GM21825 (cell line): Measurements from ENCODE around the gene MYOZ2.
"Not testable (repeated sequence)": the region's sequence is repeated elsewhere in the genome, so short reads cannot be mapped to it uniquely, and the experiment has no call there.

Experiments used
- ATAC-seq: cut with Tn5 transposase; IDR thresholded peaks from one replicate; pipeline ENCODE4 v1.9.1; 2021; ENCODE audit warnings: mild to moderate bottlenecking, moderate library complexity; ENCODE audit not compliant: unreplicated experiment

Gene MYOZ2

GRCh38 chr4:119125931-119126330 is 9.7 kb upstream of the MYOZ2 start:
- ATAC-seq, result no peak

- no peak for ATAC-seq
Observed at GRCh38 chr4:119128148-119128547, 7.5 kb upstream of the MYOZ2 start.

- no peak for ATAC-seq
Observed at GRCh38 chr4:119130365-119131065, 5.1 kb upstream of the MYOZ2 start.

GRCh38 chr4:119131164-119131563 is 4.5 kb upstream of the MYOZ2 start:
- no peak for ATAC-seq

- no peak for ATAC-seq
Observed at GRCh38 chr4:119132306-119132705, 3.3 kb upstream of the MYOZ2 start.

- no peak for ATAC-seq
Observed at GRCh38 chr4:119136546-119136945, 914 bp downstream of the MYOZ2 start.

- no peak for ATAC-seq
Observed at GRCh38 chr4:119138046-119138445, 2.4 kb downstream of the MYOZ2 start.

GRCh38 chr4:119139311-119139710 is 3.7 kb downstream of the MYOZ2 start:
- ATAC-seq, result no peak

GRCh38 chr4:119139822-119140252 is 4.2 kb downstream of the MYOZ2 start:
- no peak for ATAC-seq

- ATAC-seq, result not testable (repeated sequence)
Observed at GRCh38 chr4:119141283-119141682, 5.7 kb downstream of the MYOZ2 start.

- no peak for ATAC-seq
Observed at GRCh38 chr4:119142833-119143232, 7.2 kb downstream of the MYOZ2 start.

GRCh38 chr4:119143341-119143740 is 7.7 kb downstream of the MYOZ2 start:
- ATAC-seq, result not testable (repeated sequence)

- ATAC-seq, result no peak
Observed at GRCh38 chr4:119149110-119149509, 13.5 kb downstream of the MYOZ2 start.

- ATAC-seq, result no peak
Observed at GRCh38 chr4:119151161-119151560, 15.5 kb downstream of the MYOZ2 start.

- ATAC-seq, result no peak
Observed at GRCh38 chr4:119152741-119153140, 17.1 kb downstream of the MYOZ2 start.

- ATAC-seq, result no peak
Observed at GRCh38 chr4:119162174-119162573, 26.5 kb downstream of the MYOZ2 start.

- ATAC-seq, result no peak
Observed at GRCh38 chr4:119165767-119166166, 30.1 kb downstream of the MYOZ2 start.

- ATAC-seq, result no peak
Observed at GRCh38 chr4:119170195-119170594, 34.6 kb downstream of the MYOZ2 start.

GRCh38 chr4:119172223-119172622 is 36.6 kb downstream of the MYOZ2 start:
- no peak for ATAC-seq

GRCh38 chr4:119173729-119174361 is 38.2 kb downstream of the MYOZ2 start:
- not testable (repeated sequence) for ATAC-seq

GRCh38 chr4:119179011-119179410 is 43.4 kb downstream of the MYOZ2 start:
- no peak for ATAC-seq

- ATAC-seq, result no peak
Observed at GRCh38 chr4:119184128-119184527, 48.5 kb downstream of the MYOZ2 start.

- ATAC-seq, result no peak
Observed at GRCh38 chr4:119189638-119190037, 54.0 kb downstream of the MYOZ2 start.
